Putamen (tissue), 1 donor: ENCODE results near the gene LAMB3.

Source experiments
- DNase-seq: peaks from one replicate; pipeline ENCODE4 v3.0.0-alpha.2; 2016; ENCODE audit warnings: low spot score

LAMB3 gene

DNA sequence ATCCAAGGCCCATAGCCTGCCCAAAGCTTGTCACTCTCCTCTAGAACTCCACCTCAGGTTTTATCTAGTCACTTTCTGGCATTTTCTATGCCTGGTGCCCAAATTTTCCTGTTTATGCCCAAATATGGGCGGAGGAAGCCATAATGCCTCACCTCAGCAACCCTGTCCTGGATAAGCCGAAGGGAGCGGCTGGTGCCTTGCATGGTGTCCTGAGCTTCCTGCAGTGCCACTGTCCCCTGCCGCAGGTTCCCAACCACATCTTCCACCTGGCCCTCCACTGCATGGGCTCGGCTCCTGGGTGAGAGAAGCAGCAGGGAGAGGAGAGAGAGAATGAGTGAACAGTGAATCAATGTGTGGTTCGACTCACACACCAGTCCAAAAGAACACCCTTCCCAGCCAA, 34.5 kb downstream of the LAMB3 start:
- DNase-seq: no peak

DNA sequence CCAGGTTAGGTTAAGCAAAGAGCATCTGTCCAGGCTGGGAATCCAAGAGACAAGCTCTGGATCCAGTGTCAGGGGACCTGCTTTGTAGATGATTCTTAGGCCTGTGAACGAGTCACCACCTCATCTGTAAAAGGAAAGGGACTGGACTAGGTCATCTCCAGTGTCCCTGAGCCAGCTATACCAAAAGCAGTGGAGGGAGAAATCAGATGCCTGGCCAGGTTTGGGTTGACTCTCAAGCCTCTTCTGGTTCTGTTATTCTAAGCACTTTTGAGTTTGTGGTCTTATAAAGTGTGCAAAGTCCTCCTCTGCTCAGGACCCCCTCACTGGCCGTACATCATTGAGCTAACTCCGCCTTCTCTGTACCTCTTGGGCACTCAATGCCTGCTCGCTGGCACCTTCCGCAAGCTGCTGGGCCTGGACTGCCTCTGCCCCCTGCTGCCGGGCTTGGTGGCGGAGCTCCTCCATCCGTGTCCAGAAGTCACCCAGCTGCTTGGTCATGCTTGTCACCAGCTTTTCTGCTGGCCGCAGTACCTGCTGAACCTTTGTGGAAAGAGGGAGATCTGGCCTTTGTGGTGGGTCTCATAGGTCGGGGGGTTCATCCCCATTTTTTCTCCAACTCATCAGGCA, 35.1 kb downstream of the LAMB3 start:
- no peak for DNase-seq

DNA sequence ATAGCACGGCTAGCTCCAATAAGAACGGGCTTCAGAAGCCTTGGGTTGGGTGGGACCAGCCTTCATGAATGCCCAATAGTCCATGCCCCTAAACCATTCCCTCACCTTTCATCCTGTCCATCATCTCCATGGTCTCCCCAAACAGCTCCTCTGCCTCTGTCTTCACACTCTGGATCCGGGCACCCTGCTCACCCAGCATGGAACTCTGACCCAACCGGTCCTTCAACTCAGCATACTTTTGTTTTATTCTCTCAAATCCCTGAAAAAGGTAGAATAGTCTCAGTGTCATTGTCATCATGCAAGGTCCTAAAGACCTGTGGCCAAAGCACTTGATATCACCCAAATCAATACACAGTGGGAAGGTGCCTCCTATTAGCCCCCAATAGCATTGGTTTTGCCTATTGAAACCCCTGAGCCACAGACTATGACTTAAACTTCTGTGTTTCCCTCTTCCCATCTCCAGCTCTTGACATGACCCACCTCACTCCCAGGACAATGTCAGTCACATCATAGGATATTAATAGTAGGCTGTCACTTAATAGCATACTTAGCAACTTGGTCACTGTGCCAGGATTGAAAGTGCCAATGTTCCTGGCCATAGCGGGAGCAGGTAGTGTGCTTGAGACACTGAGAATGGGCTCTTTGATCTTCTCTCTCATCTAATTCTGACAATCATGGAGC, 35.7 kb downstream of the LAMB3 start:
- no peak for DNase-seq

DNA sequence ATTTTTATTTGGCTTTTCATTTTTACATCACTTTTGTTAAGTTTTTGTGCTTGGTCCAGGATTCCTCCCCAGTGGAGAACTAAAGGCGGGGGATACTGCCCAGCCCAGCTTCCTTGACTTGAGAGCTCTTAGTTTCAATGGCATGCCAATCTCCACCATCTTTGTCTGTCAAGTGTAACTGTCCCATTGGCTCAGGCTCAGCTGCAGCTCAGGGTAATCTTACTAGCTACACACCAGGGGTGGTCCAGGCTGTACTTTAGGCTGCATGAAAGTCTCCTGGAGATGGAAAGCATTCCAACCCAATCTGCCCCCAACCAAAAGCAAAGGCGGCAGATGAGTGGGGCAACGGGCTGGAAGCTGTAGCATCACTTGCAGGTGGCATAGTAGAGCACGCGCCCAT, 37.3 kb downstream of the LAMB3 start:
- no peak for DNase-seq

DNA sequence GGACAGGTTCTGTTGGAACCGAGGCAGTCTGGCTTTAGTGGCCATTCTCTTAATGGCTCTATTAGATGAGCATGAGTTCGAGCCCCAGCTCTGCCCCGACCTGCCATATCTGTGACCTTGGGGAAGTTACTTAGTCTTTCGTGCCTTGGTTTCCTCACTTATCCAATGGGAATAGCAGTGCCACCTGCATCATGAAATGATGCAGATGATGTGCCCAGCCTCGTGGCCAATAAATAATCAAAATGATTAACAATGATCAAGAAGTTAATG, 38.1 kb downstream of the LAMB3 start:
- DNase-seq: no peak

DNA sequence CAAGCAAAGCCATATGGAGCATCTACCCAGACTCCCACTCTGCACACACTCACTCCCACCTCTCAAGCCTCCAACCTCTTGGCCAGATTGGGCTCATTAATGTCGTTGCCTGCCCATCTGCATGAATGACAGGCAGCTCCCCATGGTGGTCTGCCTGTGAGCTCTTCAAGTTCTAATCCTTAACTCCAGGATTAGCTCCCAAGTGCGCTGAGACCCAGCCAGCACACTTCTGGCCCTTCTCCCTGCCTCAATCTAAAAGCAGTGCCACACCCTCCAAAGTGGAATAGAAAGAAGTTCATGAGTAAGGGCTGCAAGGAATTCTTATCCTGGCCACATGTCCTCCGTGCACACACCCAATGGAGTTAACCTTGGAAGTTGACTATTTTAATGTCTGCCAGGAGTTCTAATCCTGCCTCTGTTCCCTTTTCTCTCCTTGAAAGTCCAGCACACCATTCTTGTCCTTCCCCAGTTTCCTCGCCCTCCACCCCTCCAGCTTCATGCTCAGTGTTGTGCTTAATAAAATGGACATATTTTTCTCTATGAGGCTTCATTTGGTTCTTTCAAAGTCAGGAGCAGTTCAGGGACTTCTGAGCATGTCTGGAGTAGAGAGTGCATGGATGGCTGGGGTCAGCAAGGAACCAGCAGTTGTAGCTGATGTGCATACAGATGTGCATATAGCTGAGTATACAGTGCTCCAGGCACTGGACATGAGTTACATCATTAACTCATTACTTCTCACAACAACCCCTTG, 38.6 kb downstream of the LAMB3 start:
- no peak for DNase-seq

DNA sequence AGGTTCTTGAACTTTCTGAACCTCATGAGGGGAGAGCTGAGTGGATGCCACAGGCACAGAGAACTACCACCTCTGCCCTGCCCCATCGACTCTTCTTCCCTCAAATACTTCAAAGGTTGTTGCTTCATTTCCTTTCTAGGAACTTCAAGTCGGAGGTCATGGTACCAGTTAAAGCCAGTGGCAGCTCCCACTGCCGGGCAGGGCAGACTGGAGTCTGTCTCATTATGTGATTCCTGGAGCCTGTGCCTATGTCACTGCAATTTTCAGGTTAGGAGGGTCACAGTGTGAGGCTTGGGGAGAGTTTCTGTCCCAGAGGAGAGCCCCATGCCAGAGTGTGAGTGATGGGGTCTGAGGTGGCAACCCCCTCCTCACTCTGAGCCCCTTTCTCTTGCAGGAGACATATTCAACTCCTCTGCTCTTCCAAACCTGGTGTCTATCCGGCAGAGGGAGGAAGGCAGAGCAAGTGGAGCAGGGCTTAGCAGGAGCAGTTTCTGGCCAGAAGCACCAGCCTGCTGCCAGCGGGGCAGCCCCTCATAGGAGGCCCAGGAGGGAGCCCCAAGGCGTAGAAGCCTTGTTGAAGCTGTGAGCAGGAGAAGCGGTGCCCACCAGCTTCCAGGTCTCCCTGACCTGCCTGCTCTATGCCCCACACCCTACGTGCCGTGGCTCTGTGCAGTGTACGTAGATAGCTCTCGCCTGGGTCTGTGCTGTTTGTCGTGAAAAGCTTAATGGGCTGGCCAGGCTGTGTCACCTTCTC, 39.4 kb downstream of the LAMB3 start:
- no peak for DNase-seq

DNA sequence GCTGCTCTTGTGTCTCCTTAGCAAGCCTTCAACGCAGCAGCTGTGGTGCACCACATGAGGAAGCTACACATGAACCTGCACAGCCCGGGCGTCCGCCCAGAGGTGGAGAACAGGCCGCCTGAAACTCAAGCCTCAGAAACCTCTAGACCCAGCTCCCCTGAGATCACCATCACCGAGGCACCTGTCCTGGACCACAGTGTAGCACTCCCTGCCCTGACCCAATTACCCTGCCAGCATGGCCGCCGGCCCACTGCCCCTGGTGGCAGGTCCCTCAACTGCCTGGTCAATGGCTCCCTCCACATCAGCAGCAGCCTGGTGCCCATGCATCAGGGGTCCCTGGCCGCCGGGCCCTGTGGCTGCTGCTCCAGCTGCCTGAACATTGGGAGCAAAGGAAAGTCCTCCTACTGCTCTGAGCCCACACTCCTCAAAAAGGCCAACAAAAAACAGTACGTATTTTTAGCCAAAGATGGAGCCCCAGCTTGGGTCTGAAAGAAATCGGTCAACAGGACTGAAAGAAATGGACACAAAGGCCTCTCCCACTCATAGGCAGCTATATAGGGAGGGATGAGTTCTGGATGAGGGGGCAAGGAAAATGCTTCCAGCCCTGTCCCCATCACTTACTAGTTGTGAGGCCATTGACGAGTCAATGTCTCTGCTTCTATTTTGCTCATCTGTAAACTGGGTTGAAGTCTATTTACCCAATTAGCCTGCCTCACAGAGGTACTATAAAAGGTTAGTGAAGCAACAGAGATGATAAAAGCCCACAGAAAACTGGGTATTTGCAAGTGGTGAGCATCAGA, 40.3 kb downstream of the LAMB3 start:
- DNase-seq: no peak

DNA sequence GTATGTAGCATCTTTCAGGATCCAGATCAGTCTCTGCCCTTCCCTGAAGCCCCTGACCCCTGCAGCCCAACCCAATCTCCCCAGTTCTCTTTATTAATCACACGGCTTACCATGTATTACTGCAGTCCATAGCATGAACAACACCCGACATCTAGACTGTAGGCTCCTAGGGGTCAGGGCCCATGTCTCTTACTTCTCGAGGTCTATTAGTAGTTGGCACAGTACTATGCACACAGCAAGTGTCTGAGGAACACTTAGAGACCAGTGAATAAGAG, 41.7 kb downstream of the LAMB3 start:
- DNase-seq: no peak

DNA sequence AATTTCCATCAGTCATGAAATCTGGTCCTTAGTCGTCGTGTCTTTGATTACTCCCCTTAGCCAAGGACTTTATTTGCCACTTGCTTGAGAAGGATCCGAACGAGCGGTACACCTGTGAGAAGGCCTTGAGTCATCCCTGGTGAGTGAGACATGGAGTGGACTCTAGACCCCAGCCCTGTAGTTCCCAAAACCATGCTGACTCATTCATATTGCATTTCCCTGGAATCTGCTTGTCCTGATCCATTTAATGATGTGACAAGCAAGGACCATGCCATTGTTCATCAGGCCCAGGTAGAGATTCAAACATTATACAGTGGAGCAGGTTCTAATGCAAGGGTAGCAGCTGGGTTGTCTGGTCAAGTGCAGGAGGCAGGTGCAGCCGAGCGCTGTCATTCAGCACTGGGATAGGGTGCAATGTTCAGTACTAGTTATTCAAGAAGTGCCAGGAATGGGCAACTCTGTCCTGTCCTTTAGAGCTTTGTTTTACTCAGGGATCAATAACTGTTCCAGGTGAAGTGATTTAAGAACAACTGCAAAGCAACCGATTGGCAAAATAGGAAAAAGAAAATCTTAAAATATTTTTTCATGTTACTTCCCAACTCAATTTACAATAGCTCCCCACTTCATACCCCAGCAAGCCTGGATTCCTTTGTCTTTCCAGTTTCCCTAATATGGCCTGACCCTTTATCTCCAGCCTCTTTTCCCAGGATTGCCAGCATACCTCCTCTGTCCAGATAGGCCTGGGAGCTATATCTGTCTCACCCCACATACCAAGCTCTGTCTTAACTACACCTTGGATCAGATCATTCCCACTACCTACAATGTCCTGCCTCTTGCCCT, 42.2 kb downstream of the LAMB3 start:
- no peak for DNase-seq

DNA sequence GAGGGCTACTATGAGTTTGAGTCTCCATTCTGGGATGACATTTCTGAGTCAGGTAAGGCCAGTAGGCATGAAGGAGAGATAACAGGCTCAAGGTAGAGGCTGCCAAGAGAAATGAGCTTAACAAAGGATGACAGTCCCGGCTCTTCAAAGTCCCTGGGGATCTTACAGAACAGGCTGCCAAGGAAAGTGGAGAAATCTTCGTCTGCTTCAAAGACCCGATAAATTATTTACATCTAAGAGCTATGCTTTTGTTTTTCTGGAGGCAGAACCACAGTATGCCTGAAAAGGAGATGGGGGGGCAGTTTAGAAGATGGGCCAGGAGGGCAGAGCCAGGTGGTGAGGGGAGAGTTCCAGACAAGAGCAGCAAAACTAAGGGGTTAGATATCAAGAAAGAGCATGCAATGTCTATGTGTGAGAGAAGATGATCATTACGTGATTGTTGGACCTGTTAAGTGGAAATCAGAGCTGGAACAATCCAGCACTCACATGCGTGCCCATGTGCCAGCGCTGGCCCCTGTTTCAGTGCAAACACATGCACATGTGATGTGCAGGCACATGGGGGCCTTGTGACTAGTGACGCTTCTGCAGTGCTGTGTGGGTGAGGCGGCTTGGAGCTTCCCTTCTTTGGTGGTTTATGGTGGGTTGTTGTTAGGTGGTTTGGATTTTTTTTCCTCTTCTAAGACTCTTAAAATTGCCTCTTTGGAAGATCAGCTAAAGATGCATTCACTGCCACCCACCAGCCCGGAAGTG, 43.0 kb downstream of the LAMB3 start:
- peak; percentile 72 for DNase-seq

DNA sequence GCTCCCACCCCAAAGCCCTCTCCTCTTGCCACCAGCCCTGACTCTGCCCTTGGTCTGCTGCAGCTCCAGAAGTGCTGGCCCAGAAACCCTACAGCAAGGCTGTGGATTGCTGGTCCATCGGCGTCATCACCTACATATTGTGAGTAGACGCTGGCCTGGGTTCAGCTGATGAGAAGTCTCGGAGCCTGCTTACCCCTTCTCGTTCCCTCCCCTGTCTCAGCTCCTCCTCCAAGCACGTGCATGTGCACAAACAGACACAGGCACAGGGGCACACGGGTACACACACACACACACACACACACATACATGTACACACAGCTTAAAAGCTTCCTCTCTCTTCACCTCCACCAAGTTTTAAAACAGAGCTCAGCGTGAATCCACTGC, 44.4 kb downstream of the LAMB3 start:
- DNase-seq: no peak

DNA sequence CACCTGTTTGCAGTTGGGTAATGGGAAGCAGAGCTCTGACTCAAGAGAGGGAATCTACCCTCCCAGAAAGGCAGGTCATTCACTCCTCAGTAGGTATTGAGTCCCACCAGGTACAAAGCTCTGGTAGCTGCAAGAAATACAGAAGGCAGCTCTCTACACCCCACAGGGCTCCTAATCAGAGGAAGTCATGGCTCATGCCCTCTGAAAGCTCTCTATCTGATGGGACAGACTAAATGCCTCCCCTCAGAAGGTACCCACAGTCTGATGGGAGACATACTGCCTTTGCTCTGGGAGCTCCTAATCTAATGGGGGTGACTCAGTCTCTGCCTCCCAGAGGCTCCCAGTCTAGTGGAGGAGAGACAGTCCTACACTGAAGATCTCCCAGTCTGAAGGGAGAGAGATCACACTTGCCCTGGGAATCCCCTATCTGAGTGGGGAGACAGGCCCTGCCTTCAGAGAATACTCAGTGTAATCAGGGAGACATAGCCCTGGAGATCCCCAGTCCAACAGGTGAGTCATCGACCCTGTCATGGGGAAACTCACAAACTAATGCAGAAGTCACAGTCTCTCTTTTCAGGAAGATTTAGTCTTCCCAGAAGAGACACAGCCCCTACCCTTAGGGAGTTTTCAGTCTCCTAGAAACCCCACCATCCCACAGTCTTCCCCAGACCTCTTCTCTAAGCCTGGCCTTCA, 45.0 kb downstream of the LAMB3 start:
- DNase-seq: no peak

DNA sequence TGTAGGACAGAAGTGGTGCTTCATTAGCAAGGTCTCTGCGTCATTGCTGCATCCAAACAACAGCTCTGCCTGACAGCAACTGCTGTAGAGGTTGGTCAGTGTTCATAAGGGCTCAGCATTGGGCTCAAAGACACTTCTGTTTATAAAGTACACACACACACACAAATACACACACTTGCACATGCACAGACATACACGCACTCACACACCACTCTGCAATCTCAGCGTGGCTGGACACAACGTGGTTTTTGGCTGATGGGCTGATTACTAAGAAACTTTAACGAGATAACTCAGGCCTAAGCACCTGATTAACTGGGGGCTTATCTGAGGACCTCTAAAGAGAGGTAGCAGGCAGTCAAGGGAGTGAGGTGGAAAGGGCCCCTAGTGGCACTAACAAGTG, 48.3 kb downstream of the LAMB3 start:
- DNase-seq: no peak

DNA sequence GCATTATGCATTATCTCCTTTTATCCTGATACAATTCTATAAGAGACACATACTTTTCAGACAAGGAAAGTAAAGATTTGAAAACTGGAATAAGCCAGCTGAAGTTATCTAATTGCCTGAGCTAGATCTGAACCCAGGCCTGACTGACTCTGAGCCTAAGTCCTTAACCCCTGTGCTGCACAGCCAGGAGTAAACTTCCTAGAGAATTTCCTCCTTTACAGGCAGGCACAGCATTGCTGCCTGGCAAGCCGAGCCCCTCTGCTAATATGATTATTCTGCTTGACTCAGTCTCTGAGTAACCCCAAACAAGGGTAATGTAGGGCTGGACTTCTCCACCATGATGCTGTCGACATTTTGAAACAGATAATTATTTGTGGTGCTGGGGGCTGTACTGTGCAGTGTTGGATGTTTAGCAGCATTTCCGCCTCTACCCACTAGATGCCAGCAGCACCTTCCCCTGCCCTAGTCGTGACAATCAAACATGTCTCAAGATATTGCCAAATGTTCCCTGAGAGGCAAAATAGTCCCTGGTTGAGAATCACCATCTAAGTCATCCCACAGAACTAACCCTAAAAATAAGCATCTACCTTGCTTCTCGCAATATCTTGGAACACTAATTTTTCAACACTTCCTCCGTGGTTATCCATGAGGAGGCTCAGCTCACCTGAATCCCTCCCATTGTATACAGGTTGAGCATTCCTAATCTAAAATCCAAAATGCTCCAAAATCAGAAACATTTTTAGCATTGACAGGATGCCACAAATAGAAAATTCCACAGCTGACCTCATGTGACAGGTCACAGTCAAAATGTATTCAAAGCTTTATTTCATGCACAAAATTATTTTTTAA, 50.2 kb downstream of the LAMB3 start:
- DNase-seq: peak; percentile 58

DNA sequence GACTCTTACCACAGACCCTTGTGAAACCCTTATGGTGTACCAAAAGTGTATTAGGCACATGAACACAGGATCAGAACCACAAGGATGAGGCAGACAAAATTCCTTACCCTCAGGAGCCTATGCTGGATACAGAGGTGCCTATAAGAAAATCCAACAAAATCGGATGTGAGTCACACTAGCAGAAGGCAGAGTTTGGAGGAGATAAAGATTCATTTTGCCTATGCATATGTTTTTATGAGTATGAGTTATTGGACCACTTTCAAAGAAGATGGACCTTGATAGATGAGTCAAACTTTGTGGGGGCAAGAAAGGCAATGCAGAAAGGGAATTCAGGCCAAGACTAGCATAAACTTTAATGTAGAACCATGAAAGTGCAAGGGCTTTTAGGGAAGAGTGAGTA, 51.7 kb downstream of the LAMB3 start:
- no peak for DNase-seq

DNA sequence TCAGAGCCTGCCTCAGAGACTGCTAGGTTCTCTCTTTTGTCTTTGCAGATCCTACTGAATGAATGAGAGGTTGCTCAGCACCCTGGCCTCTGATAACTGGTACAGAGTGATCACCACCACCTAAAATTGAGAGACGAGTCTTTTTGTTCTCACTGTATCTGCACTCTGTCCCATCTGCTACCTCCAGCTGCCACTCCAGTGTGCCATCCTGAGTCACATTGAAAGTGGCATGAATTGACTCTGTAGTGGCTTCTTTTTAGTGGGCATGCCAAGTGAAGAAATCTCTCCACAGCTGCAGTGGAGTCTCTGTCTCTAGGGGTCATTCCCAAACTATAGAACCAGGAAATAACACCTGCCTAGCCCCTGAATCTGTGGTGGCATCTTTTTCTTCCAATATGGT, 54.0 kb downstream of the LAMB3 start:
- DNase-seq: no peak

DNA sequence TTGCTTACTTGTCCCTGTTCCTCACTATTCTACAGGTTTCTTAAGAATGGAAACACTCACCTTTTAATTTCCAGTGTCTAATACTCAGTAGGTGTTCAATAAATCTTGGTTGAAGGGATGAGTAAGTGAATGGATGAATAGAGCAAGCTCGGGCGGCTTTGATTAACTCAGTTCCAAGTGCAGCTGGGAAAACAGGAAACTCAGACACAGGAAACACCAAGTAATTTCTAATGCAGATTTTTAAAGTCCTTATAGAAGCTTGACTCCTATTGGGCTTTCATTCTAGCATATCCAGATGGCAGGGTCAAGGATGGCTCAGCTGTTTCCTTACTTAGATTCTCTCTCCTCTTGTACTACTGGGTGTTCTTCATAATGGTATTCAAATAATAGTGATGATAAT, 54.7 kb downstream of the LAMB3 start:
- DNase-seq: no peak

DNA sequence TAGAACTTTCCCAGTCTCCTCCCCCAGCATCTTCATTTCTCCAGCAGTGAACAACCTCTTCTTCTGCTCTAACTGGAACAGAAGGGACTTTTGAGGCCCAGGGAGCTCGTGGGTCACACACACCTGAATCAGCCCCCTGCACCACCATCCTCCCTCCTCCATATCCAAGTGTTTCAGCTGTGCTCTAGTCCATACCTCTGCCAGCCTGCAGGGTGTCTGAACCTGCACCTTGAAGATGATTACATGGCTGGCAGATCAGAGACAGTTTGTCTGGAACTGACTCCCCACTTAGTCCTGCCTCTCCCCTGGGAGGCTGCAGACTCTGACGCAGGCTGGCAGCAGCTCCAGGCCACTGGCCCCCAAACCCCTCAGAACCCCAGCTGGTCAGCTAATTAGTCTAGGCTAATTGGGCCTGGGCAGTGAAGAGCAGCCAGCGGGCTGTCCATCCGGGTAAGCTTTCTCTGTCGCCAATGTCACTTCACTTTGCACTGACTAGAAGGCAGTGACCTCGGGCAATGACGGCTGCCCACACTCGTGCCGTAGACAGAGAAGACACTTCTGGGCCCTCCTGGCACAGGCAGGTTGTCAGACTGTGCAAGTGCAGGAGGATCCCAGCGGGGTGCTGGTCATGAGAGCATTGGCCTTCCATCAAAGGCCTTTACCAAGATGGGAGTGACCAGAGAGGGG, 56.5 kb downstream of the LAMB3 start:
- DNase-seq: no peak
